A549 (cell line): ENCODE measurements around the gene KIF4B.

Experiments
- HEYL ChIP-seq: fragments of 250-450 bp; sonication (Bioruptor Pico); IDR thresholded peaks from 2 replicates; pipeline ENCODE4 v1.8.0; 2021; ENCODE audit warnings: mild to moderate bottlenecking, moderate library complexity
- HOXB13 ChIP-seq: fragments of 250-450 bp; sonication (Bioruptor Pico); IDR thresholded peaks from 2 replicates; pipeline ENCODE4 v1.5.0; 2020; ENCODE audit warnings: low read depth, mild to moderate bottlenecking, moderate library complexity
- KDM1A ChIP-seq: fragments of 200-600 bp; sonication (generic); IDR thresholded peaks from 2 replicates; pipeline ENCODE4 v1.6.1; 2016; ENCODE audit warnings: low read depth, mild to moderate bottlenecking
- RFX5 ChIP-seq: fragments of 450-650 bp; IDR thresholded peaks from 2 replicates; pipeline ENCODE4 v1.7.1; 2014; ENCODE audit warnings: antibody characterized with exemption, mild to moderate bottlenecking, moderate library complexity
- TF ChIP-seq, protein P1 (sequence below): fragments of 250-450 bp; sonication (Bioruptor Pico); IDR thresholded peaks from 2 replicates; pipeline ENCODE4 v1.5.0; 2021; ENCODE audit warnings: mild to moderate bottlenecking, moderate library complexity, borderline replicate concordance
- TF ChIP-seq, protein P2 (sequence below): fragments of >200 bp; sonication (Bioruptor Twin); formaldehyde crosslinking; IDR thresholded peaks from 3 replicates; pipeline ENCODE4 v1.5.1; 2016
- TF ChIP-seq, protein P3 (sequence below): IDR thresholded peaks from 2 replicates; pipeline ENCODE4 v1.6.1; 2012

DNA sequence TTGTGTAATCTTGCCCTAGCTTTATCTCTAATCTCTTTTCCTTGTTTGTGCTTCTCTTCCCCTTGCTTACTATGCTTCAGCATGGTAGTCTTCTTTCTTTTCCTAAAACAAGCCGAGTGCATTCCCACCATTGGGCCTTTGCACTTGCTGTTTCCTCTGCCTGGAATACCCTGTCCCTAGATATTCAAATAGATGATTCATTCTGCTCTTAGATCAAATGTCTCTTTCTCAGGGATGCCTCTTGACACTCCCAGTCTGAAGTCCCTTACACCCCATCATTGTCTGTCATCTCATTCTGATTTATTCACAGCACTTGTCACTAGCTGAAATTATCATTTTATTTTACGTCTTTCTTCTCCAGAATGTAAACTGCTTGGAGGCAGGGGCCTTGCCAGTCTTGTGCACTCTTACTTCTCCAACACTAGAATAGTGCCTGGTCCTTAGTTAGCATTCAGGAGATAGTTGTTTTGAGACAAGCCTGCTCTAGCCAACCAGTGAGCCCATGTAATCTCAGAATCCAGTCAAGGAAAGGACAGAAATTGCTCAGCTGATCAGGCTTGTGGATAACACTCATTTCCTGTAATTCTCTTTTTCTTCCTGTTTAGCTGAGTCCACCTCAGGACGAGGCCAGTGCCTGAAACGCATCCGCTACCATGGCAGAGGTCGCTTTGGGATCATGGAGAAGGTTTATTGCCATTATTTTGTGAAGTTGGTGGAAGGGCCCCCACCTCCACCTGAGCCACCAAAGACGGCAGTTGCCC is 47.3 kb upstream of the KIF4B start:
- TF ChIP-seq, protein P1, sequence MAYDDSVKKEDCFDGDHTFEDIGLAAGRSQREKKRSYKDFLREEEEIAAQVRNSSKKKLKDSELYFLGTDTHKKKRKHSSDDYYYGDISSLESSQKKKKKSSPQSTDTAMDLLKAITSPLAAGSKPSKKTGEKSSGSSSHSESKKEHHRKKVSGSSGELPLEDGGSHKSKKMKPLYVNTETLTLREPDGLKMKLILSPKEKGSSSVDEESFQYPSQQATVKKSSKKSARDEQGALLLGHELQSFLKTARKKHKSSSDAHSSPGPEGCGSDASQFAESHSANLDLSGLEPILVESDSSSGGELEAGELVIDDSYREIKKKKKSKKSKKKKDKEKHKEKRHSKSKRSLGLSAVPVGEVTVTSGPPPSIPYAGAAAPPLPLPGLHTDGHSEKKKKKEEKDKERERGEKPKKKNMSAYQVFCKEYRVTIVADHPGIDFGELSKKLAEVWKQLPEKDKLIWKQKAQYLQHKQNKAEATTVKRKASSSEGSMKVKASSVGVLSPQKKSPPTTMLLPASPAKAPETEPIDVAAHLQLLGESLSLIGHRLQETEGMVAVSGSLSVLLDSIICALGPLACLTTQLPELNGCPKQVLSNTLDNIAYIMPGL (CRISPR knock-in tag) = no peak
- TF ChIP-seq, protein P2, sequence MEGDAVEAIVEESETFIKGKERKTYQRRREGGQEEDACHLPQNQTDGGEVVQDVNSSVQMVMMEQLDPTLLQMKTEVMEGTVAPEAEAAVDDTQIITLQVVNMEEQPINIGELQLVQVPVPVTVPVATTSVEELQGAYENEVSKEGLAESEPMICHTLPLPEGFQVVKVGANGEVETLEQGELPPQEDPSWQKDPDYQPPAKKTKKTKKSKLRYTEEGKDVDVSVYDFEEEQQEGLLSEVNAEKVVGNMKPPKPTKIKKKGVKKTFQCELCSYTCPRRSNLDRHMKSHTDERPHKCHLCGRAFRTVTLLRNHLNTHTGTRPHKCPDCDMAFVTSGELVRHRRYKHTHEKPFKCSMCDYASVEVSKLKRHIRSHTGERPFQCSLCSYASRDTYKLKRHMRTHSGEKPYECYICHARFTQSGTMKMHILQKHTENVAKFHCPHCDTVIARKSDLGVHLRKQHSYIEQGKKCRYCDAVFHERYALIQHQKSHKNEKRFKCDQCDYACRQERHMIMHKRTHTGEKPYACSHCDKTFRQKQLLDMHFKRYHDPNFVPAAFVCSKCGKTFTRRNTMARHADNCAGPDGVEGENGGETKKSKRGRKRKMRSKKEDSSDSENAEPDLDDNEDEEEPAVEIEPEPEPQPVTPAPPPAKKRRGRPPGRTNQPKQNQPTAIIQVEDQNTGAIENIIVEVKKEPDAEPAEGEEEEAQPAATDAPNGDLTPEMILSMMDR = no peak
- TF ChIP-seq KDM1A (no peak), HEYL (CRISPR knock-in tag) (no peak), RFX5 (no peak), HOXB13 (no peak)
- TF ChIP-seq, protein P3, sequence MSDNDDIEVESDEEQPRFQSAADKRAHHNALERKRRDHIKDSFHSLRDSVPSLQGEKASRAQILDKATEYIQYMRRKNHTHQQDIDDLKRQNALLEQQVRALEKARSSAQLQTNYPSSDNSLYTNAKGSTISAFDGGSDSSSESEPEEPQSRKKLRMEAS = no peak
